Endothelial cell of umbilical vein (primary cell): ENCODE results near the gene FAM227B. TPM values are rescaled to one million over a fixed set of nuclear protein-coding genes. Genes with fewer than 3 reads are reported as not detected.

Source experiments
- BruUV-seq: library from RNA; stranded (reverse); fragments of 400-500 nt; replicated peaks from 2 replicates; lab custom pipeline; 2021; lab: Mats Ljungman, UMichigan
- CTCF ChIA-PET: fragments of 300-600, 350-600 bp; sonication (Branson Sonifier 250); formaldehyde crosslinking; loops from one replicate; lab custom pipeline; 2021; ENCODE audit warnings: antibody characterized with exemption, inconsistent platforms; lab: Charles Lee
- POLR2A ChIA-PET: fragments of 300-600, 350-600 bp; sonication (Branson Sonifier 250); formaldehyde crosslinking; loops from one replicate; lab custom pipeline; 2021; ENCODE audit warnings: antibody characterized with exemption, inconsistent platforms; lab: Charles Lee
- DNase-seq: peaks from one replicate; pipeline ENCODE4 v3.0.0-alpha.2; 2011; ENCODE audit warnings: low read depth, low spot score
- FAIRE-seq: peaks from 2 replicates; lab custom pipeline; 2011; peaks lifted over from hg19 to GRCh38; lab: Jason Lieb, UNC
- H2AFZ ChIP-seq: 2 replicates; pipeline ENCODE4 v1.6.0; 2012; ENCODE audit warnings: low read depth, low read length, control low read depth, inconsistent platforms
- H3K27ac ChIP-seq: 2 replicates; pipeline ENCODE4 v1.5.1; 2011; ENCODE audit warnings: low read depth, mild to moderate bottlenecking, control low read depth, low read length, moderate library complexity; ENCODE audit not compliant: insufficient read depth
- H3K27me3 ChIP-seq, 2 experiments: 2 replicates each; pipeline versions ENCODE4 v1.6.0 to v1.6.1; 2011; ENCODE audit warnings: low read length in 2 of 2, mixed read lengths in 1 of 2; ENCODE audit not compliant: control insufficient read depth in 2 of 2, insufficient read depth in 2 of 2
- H3K36me3 ChIP-seq, 2 experiments: 2 replicates in 1 of 2; 3 replicates in 1 of 2; pipeline ENCODE4 v1.5.1; 2011; ENCODE audit warnings: low read length in 2 of 2, mild to moderate bottlenecking in 1 of 2, moderate library complexity in 1 of 2; ENCODE audit not compliant: control insufficient read depth in 2 of 2, insufficient read depth in 2 of 2; ENCODE audit errors: extremely low read depth in 1 of 2
- H3K4me1 ChIP-seq: 3 replicates; pipeline ENCODE4 v1.5.1; 2011; ENCODE audit warnings: mild to moderate bottlenecking, low read length; ENCODE audit not compliant: control insufficient read depth, insufficient read depth; ENCODE audit errors: extremely low read depth
- H3K4me2 ChIP-seq: 2 replicates; pipeline ENCODE4 v1.6.1; 2011; ENCODE audit warnings: low read length, control low read depth, mixed read lengths; ENCODE audit not compliant: insufficient read depth
- H3K4me3 ChIP-seq, 3 experiments: fragments of 200-600 bp in 1 of 3; sonication (generic), shearing (Covaris generic) in 1 of 3; replicated peaks in 1 of 3; 2 replicates each; pipeline ENCODE4 v1.5.1; 2011 to 2016; ENCODE audit warnings: control low read depth in 3 of 3, low read length in 3 of 3, mild to moderate bottlenecking in 2 of 3, inconsistent platforms in 1 of 3, low read depth in 1 of 3, moderate library complexity in 1 of 3; ENCODE audit not compliant: insufficient read depth in 1 of 3
- H3K79me2 ChIP-seq: 2 replicates; pipeline ENCODE4 v1.6.0; 2012; ENCODE audit warnings: low read length, inconsistent platforms; ENCODE audit not compliant: control insufficient read depth, insufficient read depth
- H3K9ac ChIP-seq: replicated peaks from 2 replicates; pipeline ENCODE3; 2011; ENCODE audit warnings: low read length, control low read depth; ENCODE audit not compliant: insufficient read depth; ENCODE audit errors: extremely low read depth
- H3K9me1 ChIP-seq: replicated peaks from 3 replicates; pipeline ENCODE4 v1.6.0; 2011; ENCODE audit warnings: mild to moderate bottlenecking, low read length; ENCODE audit not compliant: control insufficient read depth, insufficient read depth; ENCODE audit errors: extremely low read depth
- H3K9me3 ChIP-seq: replicated peaks from 2 replicates; pipeline ENCODE4 v1.5.1; 2012; ENCODE audit warnings: low read length, inconsistent platforms; ENCODE audit not compliant: control insufficient read depth, insufficient read depth
- H4K20me1 ChIP-seq: replicated peaks from 2 replicates; pipeline ENCODE3; 2011; ENCODE audit warnings: mild to moderate bottlenecking, low read length; ENCODE audit not compliant: control insufficient read depth, insufficient read depth; ENCODE audit errors: extremely low read depth
- EZH2 ChIP-seq: IDR thresholded peaks from 2 replicates; pipeline ENCODE4 v1.6.1; 2012; ENCODE audit warnings: borderline replicate concordance, low read depth, mild to moderate bottlenecking, moderate library complexity, low read length, inconsistent platforms; ENCODE audit not compliant: severe bottlenecking
- FOS ChIP-seq: IDR thresholded peaks from 2 replicates; pipeline ENCODE4 v1.6.1; 2011; ENCODE audit warnings: mild to moderate bottlenecking, low read length, moderate library complexity, borderline replicate concordance; ENCODE audit not compliant: insufficient read depth
- GATA2 ChIP-seq: IDR thresholded peaks from 2 replicates; pipeline ENCODE4 v1.7.0; 2011; ENCODE audit warnings: low read depth, mild to moderate bottlenecking, moderate library complexity, mixed read lengths, low read length; ENCODE audit not compliant: insufficient read length, insufficient read depth
- JUN ChIP-seq: IDR thresholded peaks from 2 replicates; pipeline ENCODE4 v1.6.1; 2011; ENCODE audit warnings: borderline replicate concordance, low read depth; ENCODE audit not compliant: insufficient read length, insufficient read depth
- MAX ChIP-seq: IDR thresholded peaks from 2 replicates; pipeline ENCODE4 v1.6.1; 2011; ENCODE audit not compliant: insufficient read depth, insufficient read length
- POLR2AphosphoS5 ChIP-seq: IDR thresholded peaks from 2 replicates; pipeline ENCODE4 v1.6.1; 2012; ENCODE audit warnings: low read depth, mild to moderate bottlenecking, control low read depth, low read length, moderate library complexity; ENCODE audit not compliant: insufficient read depth
- dilution Hi-C: fragments of 300-500 bp; cut with MboI; formaldehyde crosslinking; loops from one replicate; pipeline ENCODE4 v1.15.0; 2019; ENCODE audit warnings: low sequenced_read_pairs; ENCODE audit not compliant: extremely low pct_ligation_motif_present
- intact Hi-C: fragments of 100-400 bp; cut with micrococcal nuclease; formaldehyde crosslinking; loops from one replicate; pipeline ENCODE4 v1.10.0; 2022
- polyA plus RNA-seq, 4 experiments: library from polyadenylated mRNA; depleted of rRNA in 3 of 4; stranded (reverse) in 3 of 4; unstranded in 1 of 4; fragments of >200 nt; gene quantifications; 2 replicates each; pipeline versions ENCODE4 v1.2.1 to v1.2.3, GENCODE V29; 2011 to 2012; ENCODE audit warnings: missing spikeins in 1 of 4
- total RNA-seq: library from RNA; stranded (reverse); gene quantifications from 2 replicates; pipeline ENCODE4 v1.2.3, GENCODE V29; 2021
- TF ChIP-seq, protein P1 (sequence below), 2 donors: IDR thresholded peaks; 1 replicate in 1 of 2; 2 replicates in 1 of 2; pipeline ENCODE4 v1.5.1; 2011; ENCODE audit warnings: low read length in 2 of 2, mild to moderate bottlenecking in 2 of 2, moderate library complexity in 2 of 2, control low read depth in 1 of 2, inconsistent platforms in 1 of 2, low read depth in 1 of 2; ENCODE audit not compliant: insufficient read depth in 1 of 2; ENCODE audit errors: extremely low read depth in 1 of 2

The FAM227B gene
- total and polyA plus RNA-seq, 2 donors (not counting 3 experiments of a cell fraction or from before 2014, with no cell fraction given): 1.5 to 1.8 TPM

GRCh38 chr15:49438962-49439631 lies 181.5 kb downstream of the FAM227B start:
- no peaks in the 10 kb centered on the region for H3K79me2 ChIP-seq
- intact Hi-C loops (no loop called here), dilution Hi-C loops (no loop called here)
- no TSS peak for BruUV-seq
- H3K4me3 ChIP-seq: no peak overlapping the region
- H3K9ac ChIP-seq: no peak overlapping the region
- no peak overlapping the region for H2AFZ ChIP-seq
- no peaks in the 10 kb centered on the region for H3K27me3 ChIP-seq
- no peaks in the 10 kb centered on the region for H3K9me1 ChIP-seq
- DNase-seq: peak; percentile 43
- POLR2A ChIA-PET: no interaction called here
- no peaks in the 10 kb centered on the region for H3K9me3 ChIP-seq
- H3K27ac ChIP-seq: no peak overlapping the region
- FAIRE-seq: no peak
- no peaks in the 10 kb centered on the region for H3K4me1 ChIP-seq
- H3K4me2 ChIP-seq: no peak overlapping the region
- no peak for TF ChIP-seq FOS
- no peak for TF ChIP-seq EZH2
- no peak for TF ChIP-seq POLR2AphosphoS5
- TF ChIP-seq JUN: no peak
- TF ChIP-seq GATA2: no peak
- no peak for TF ChIP-seq MAX
- TF ChIP-seq, protein P1, sequence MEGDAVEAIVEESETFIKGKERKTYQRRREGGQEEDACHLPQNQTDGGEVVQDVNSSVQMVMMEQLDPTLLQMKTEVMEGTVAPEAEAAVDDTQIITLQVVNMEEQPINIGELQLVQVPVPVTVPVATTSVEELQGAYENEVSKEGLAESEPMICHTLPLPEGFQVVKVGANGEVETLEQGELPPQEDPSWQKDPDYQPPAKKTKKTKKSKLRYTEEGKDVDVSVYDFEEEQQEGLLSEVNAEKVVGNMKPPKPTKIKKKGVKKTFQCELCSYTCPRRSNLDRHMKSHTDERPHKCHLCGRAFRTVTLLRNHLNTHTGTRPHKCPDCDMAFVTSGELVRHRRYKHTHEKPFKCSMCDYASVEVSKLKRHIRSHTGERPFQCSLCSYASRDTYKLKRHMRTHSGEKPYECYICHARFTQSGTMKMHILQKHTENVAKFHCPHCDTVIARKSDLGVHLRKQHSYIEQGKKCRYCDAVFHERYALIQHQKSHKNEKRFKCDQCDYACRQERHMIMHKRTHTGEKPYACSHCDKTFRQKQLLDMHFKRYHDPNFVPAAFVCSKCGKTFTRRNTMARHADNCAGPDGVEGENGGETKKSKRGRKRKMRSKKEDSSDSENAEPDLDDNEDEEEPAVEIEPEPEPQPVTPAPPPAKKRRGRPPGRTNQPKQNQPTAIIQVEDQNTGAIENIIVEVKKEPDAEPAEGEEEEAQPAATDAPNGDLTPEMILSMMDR (IDR thresholded peaks at IDR 0.05; ENCODE audit: extremely low read depth in 1 of 2, insufficient read depth in 1 of 2, low read depth in 1 of 2, low read length in 2 of 2): no peak
- H3K36me3 ChIP-seq: no peaks in the 10 kb centered on the region
- CTCF ChIA-PET: interaction anchor here (1.7 kb wide), 1 partner anchor 18 kb away, joined by 7 read pairs; no protein-coding TSS in a partner anchor
- no peaks in the 10 kb centered on the region for H4K20me1 ChIP-seq
